Mesendoderm (in vitro differentiated cells): ENCODE results near the gene B3GNT4.

Experiments
- DNase-seq: peaks from one replicate; pipeline ENCODE4 v3.0.0; 2013
- H2AK5ac ChIP-seq: 2 replicates; pipeline ENCODE4 v1.6.1; 2013; ENCODE audit warnings: low read length, inconsistent platforms
- H2BK120ac ChIP-seq: 2 replicates; pipeline ENCODE4 v1.6.1; 2013; ENCODE audit warnings: low read depth, mild to moderate bottlenecking, low read length, moderate library complexity, mixed read lengths
- H2BK15ac ChIP-seq: replicated peaks from 2 replicates; pipeline ENCODE4 v1.6.1; 2013; ENCODE audit warnings: low read depth, mild to moderate bottlenecking, moderate library complexity
- H2BK5ac ChIP-seq: 2 replicates; pipeline ENCODE4 v1.6.1; 2013; ENCODE audit warnings: low read length, inconsistent platforms
- H3K18ac ChIP-seq: 2 replicates; pipeline ENCODE4 v1.6.1; 2013; ENCODE audit warnings: mild to moderate bottlenecking, low read length, mixed read lengths
- H3K23ac ChIP-seq: one replicate; pipeline ENCODE4 v1.6.1; 2013; ENCODE audit warnings: low read length
- H3K27ac ChIP-seq: 2 replicates; pipeline ENCODE4 v1.5.1; 2013; ENCODE audit warnings: low read depth, mild to moderate bottlenecking, inconsistent platforms, low read length, moderate library complexity
- H3K27me3 ChIP-seq: 2 replicates; pipeline ENCODE4 v1.6.1; 2013; ENCODE audit warnings: low read length, control low read depth, mild to moderate bottlenecking, inconsistent platforms; ENCODE audit not compliant: insufficient read depth, poor library complexity
- H3K36me3 ChIP-seq: 2 replicates; pipeline ENCODE4 v1.6.1; 2013; ENCODE audit warnings: low read length, inconsistent platforms; ENCODE audit not compliant: control insufficient read depth, insufficient read depth
- H3K4ac ChIP-seq: one replicate; pipeline ENCODE4 v1.6.1; 2013; ENCODE audit warnings: low read depth, mild to moderate bottlenecking, low read length, moderate library complexity
- H3K4me1 ChIP-seq: 2 replicates; pipeline ENCODE4 v1.6.1; 2013; ENCODE audit warnings: low read depth, low read length, inconsistent platforms; ENCODE audit not compliant: control insufficient read depth
- H3K4me2 ChIP-seq: 2 replicates; pipeline ENCODE4 v1.6.1; 2013; ENCODE audit warnings: low read length
- H3K4me3 ChIP-seq: 2 replicates; pipeline ENCODE4 v1.5.1; 2013; ENCODE audit warnings: mild to moderate bottlenecking, low read length
- H3K56ac ChIP-seq: one replicate; pipeline ENCODE4 v1.6.1; 2013; ENCODE audit warnings: low read length
- H3K79me1 ChIP-seq: 2 replicates; pipeline ENCODE4 v1.6.1; 2013; ENCODE audit warnings: low read length, inconsistent platforms
- H3K79me2 ChIP-seq: 2 replicates; pipeline ENCODE4 v1.6.1; 2013; ENCODE audit warnings: mild to moderate bottlenecking, low read length; ENCODE audit not compliant: control insufficient read depth, insufficient read depth
- H3K9ac ChIP-seq: 2 replicates; pipeline ENCODE4 v1.6.1; 2013; ENCODE audit warnings: low read length, inconsistent platforms
- H4K5ac ChIP-seq: one replicate; pipeline ENCODE4 v1.6.1; 2013; ENCODE audit warnings: low read length
- H4K8ac ChIP-seq: one replicate; pipeline ENCODE4 v1.6.1; 2013; ENCODE audit warnings: low read depth, mild to moderate bottlenecking, control low read depth, low read length, moderate library complexity
- WGBS: extraction: QIAGEN DNeasy Blood & Tissue Kit; methylation state at CpG from one replicate; pipeline ENCODE4 v1.1.7; 2013; ENCODE audit warnings: low lambda C conversion rate, missing lambda C conversion rate; ENCODE audit not compliant: insufficient coverage; ENCODE audit errors: extremely low coverage; 5-methylcytosine and 5-hydroxymethylcytosine counted together

The B3GNT4 gene

GRCh38 chr12:122189626-122190475 is 13.7 kb upstream of the B3GNT4 start:
- H3K79me2 ChIP-seq, result no peaks in the 10 kb centered on the region
- no peak overlapping the region for H2BK15ac ChIP-seq
- no peak overlapping the region for H3K18ac ChIP-seq
- no peak overlapping the region for H2BK5ac ChIP-seq
- H3K56ac ChIP-seq, result no peak overlapping the region
- H3K4me2 ChIP-seq, result no peak overlapping the region
- H3K9ac ChIP-seq, result no peak overlapping the region
- no CpG with 5 or more reads among the region's 34 CpGs for WGBS
- H2AK5ac ChIP-seq, result no peak overlapping the region
- no peaks in the 10 kb centered on the region for H3K4me1 ChIP-seq
- H2BK120ac ChIP-seq, result no peak overlapping the region
- H3K23ac ChIP-seq, result no peak overlapping the region
- no peaks in the 10 kb centered on the region for H3K36me3 ChIP-seq
- no peak for DNase-seq
- H4K5ac ChIP-seq, result no peak overlapping the region
- H3K27ac ChIP-seq, result no peak overlapping the region
- no peaks in the 10 kb centered on the region for H3K27me3 ChIP-seq
- no peak overlapping the region for H3K4ac ChIP-seq
- no peaks in the 10 kb centered on the region for H3K79me1 ChIP-seq
- H4K8ac ChIP-seq, result no peak overlapping the region
- H3K4me3 ChIP-seq, result no peak overlapping the region

GRCh38 chr12:122190842-122191668 is 12.5 kb upstream of the B3GNT4 start:
- DNase-seq, result peak; percentile 88
- Histone ChIP-seq H2BK15ac (no peak overlapping the region), H3K56ac (no peak overlapping the region), H3K27me3 (no peaks in the 10 kb centered on the region), H4K8ac (no peak overlapping the region), H4K5ac (no peak overlapping the region), H3K18ac (no peak overlapping the region), H3K4ac (no peak overlapping the region), H3K4me2 (no peak overlapping the region), H3K9ac (no peak overlapping the region), H3K79me2 (no peaks in the 10 kb centered on the region), H3K4me1 (no peaks in the 10 kb centered on the region), H3K36me3 (no peaks in the 10 kb centered on the region), H3K79me1 (no peaks in the 10 kb centered on the region), H3K23ac (no peak overlapping the region), H3K4me3 (no peak overlapping the region), H2AK5ac (no peak overlapping the region), H3K27ac (no peak overlapping the region), H2BK5ac (no peak overlapping the region), H2BK120ac (no peak overlapping the region)
- no CpG with 5 or more reads among the region's 18 CpGs for WGBS

- Histone ChIP-seq H3K9ac (no peak overlapping the region), H2BK120ac (no peak overlapping the region), H2AK5ac (no peak overlapping the region), H3K36me3 (no peaks in the 10 kb centered on the region), H3K27ac (no peak overlapping the region), H3K4me1 (no peaks in the 10 kb centered on the region), H3K18ac (no peak overlapping the region), H3K4ac (no peak overlapping the region), H3K4me3 (no peak overlapping the region), H3K4me2 (no peak overlapping the region), H2BK5ac (no peak overlapping the region), H2BK15ac (no peak overlapping the region), H3K79me2 (no peaks in the 10 kb centered on the region), H3K27me3 (no peaks in the 10 kb centered on the region), H3K23ac (no peak overlapping the region), H4K5ac (no peak overlapping the region), H3K79me1 (no peaks in the 10 kb centered on the region), H3K56ac (no peak overlapping the region), H4K8ac (no peak overlapping the region)
- DNase-seq, result no peak
- WGBS, result no CpG with 5 or more reads among the region's 11 CpGs
These were observed 11.1 kb upstream of the B3GNT4 start for GRCh38 chr12:122192441-122192840.

- no peak overlapping the region for H3K27ac ChIP-seq
- no peak overlapping the region for H2BK5ac ChIP-seq
- no peak for DNase-seq
- H2BK15ac ChIP-seq, result no peak overlapping the region
- no peak overlapping the region for H3K9ac ChIP-seq
- no peak overlapping the region for H4K5ac ChIP-seq
- no peak overlapping the region for H3K18ac ChIP-seq
- no peaks in the 10 kb centered on the region for H3K36me3 ChIP-seq
- no peaks in the 10 kb centered on the region for H3K27me3 ChIP-seq
- WGBS, result no CpG with 5 or more reads among the region's 1 CpG
- no peak overlapping the region for H3K56ac ChIP-seq
- no peak overlapping the region for H2BK120ac ChIP-seq
- no peaks in the 10 kb centered on the region for H3K79me1 ChIP-seq
- H3K4me3 ChIP-seq, result no peak overlapping the region
- no peak overlapping the region for H3K4ac ChIP-seq
- no peak overlapping the region for H2AK5ac ChIP-seq
- no peaks in the 10 kb centered on the region for H3K79me2 ChIP-seq
- no peak overlapping the region for H3K23ac ChIP-seq
- no peaks in the 10 kb centered on the region for H3K4me1 ChIP-seq
- no peak overlapping the region for H3K4me2 ChIP-seq
- H4K8ac ChIP-seq, result no peak overlapping the region
These were observed 8.7 kb upstream of the B3GNT4 start for GRCh38 chr12:122194804-122195203.

GRCh38 chr12:122195405-122195804 is 8.1 kb upstream of the B3GNT4 start:
- H3K27ac ChIP-seq, result no peak overlapping the region
- H3K4me3 ChIP-seq, result no peak overlapping the region
- H3K9ac ChIP-seq, result no peak overlapping the region
- H2BK120ac ChIP-seq, result no peak overlapping the region
- H3K36me3 ChIP-seq, result no peaks in the 10 kb centered on the region
- no peak overlapping the region for H3K23ac ChIP-seq
- H3K4ac ChIP-seq, result no peak overlapping the region
- H3K27me3 ChIP-seq, result no peaks in the 10 kb centered on the region
- no CpG with 5 or more reads among the region's 4 CpGs for WGBS
- H3K4me2 ChIP-seq, result no peak overlapping the region
- no peak overlapping the region for H2BK15ac ChIP-seq
- no peak overlapping the region for H4K5ac ChIP-seq
- no peaks in the 10 kb centered on the region for H3K79me1 ChIP-seq
- no peak overlapping the region for H2BK5ac ChIP-seq
- H2AK5ac ChIP-seq, result no peak overlapping the region
- no peaks in the 10 kb centered on the region for H3K4me1 ChIP-seq
- H3K56ac ChIP-seq, result no peak overlapping the region
- DNase-seq, result no peak
- no peak overlapping the region for H4K8ac ChIP-seq
- no peaks in the 10 kb centered on the region for H3K79me2 ChIP-seq
- no peak overlapping the region for H3K18ac ChIP-seq
